Lower leg skin (tissue), 3 donors: ENCODE results near the gene GADD45A.

Experiments
- CTCF ChIP-seq, 3 donors: fragments of 450-650 bp; IDR thresholded peaks; one replicate each; pipeline ENCODE4 v1.5.1; 2016; ENCODE audit warnings: antibody characterized with exemption in 3 of 3, mild to moderate bottlenecking in 3 of 3, moderate library complexity in 2 of 3
- POLR2A ChIP-seq, 2 donors: fragments of 450-650 bp; IDR thresholded peaks; one replicate each; pipeline ENCODE4 v1.6.1; 2016 to 2017; ENCODE audit warnings: antibody characterized with exemption in 2 of 2, mild to moderate bottlenecking in 1 of 2, moderate library complexity in 1 of 2

- no peak for TF ChIP-seq CTCF (IDR thresholded peaks at IDR 0.05)
- TF ChIP-seq POLR2A (IDR thresholded peaks at IDR 0.05): no peak
Measured at GRCh38 chr1:67726224-67726623, 41.2 kb downstream of the GADD45A start.
